ENCODE results near the gene TAAR6.

DNA sequence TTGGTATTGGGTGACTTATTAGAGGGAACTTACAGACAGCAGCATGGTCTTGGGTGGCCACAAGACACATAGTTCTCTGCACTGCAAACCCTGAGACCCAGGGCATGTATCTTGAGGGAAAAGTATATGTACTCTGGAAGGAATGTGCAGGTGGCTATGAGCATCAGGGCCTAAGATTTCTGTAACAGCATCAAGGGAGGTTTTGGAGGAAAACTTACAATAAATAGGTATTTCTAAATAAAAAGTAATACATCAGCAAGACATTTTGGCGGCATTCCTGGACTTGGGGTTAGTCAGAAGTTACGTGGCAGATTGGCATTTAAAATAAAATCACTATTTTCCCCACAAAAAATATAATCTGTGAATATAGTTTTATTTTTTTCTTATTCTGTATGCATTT is 49.2 kb upstream of the TAAR6 start:
- TF ChIP-seq, protein P1, sequence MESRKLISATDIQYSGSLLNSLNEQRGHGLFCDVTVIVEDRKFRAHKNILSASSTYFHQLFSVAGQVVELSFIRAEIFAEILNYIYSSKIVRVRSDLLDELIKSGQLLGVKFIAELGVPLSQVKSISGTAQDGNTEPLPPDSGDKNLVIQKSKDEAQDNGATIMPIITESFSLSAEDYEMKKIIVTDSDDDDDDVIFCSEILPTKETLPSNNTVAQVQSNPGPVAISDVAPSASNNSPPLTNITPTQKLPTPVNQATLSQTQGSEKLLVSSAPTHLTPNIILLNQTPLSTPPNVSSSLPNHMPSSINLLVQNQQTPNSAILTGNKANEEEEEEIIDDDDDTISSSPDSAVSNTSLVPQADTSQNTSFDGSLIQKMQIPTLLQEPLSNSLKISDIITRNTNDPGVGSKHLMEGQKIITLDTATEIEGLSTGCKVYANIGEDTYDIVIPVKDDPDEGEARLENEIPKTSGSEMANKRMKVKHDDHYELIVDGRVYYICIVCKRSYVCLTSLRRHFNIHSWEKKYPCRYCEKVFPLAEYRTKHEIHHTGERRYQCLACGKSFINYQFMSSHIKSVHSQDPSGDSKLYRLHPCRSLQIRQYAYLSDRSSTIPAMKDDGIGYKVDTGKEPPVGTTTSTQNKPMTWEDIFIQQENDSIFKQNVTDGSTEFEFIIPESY (IDR thresholded peaks at IDR 0.05; ENCODE audit: borderline replicate concordance, low read depth) = no peak
- TF ChIP-seq MXI1 (IDR thresholded peaks at IDR 0.05; ENCODE audit: low read depth, low read length) = no peak
- TF ChIP-seq FOXM1 (IDR thresholded peaks at IDR 0.05; ENCODE audit: low read depth) = no peak

Data from SK-N-SH (cell line).